PC-9 (cell line): ENCODE data around the gene UGT1A10. TPM values are rescaled to one million over a fixed set of nuclear protein-coding genes. Genes with fewer than 3 reads are reported as not detected.

Experiments
- BruUV-seq: library from RNA; stranded (reverse); fragments of 400-500 nt; replicated peaks from 2 replicates; lab custom pipeline; 2021; lab: Mats Ljungman, UMichigan
- CTCF ChIA-PET: fragments of 300-600 bp; sonication (Branson Sonifier 250); formaldehyde crosslinking; loops from one replicate; lab custom pipeline; 2022; ENCODE audit warnings: antibody characterized with exemption; lab: Charles Lee
- POLR2A ChIA-PET: fragments of 300-600 bp; sonication (Branson Sonifier 250); formaldehyde crosslinking; loops from one replicate; lab custom pipeline; 2022; ENCODE audit warnings: antibody characterized with exemption; ENCODE audit not compliant: unreplicated experiment; lab: Charles Lee
- DNase-seq, 2 experiments: peaks; one replicate each; pipeline versions ENCODE4 v3.0.0 to v3.0.0-alpha.2; 2015 to 2022; ENCODE audit warnings: mixed read lengths in 1 of 2
- H2AFZ ChIP-seq: fragments of 200-600 bp; sonication (generic); 2 replicates; pipeline ENCODE4 v1.8.1; 2017; ENCODE audit warnings: antibody characterized with exemption
- H3F3A ChIP-seq: fragments of 200-600 bp; sonication (generic); 2 replicates; pipeline ENCODE4 v1.8.1; 2017; ENCODE audit warnings: antibody characterized with exemption, mild to moderate bottlenecking, low read depth; ENCODE audit not compliant: insufficient read depth
- H3K27ac ChIP-seq: fragments of 200-600 bp; sonication (generic); 2 replicates; pipeline ENCODE4 v1.6.1; 2016; ENCODE audit warnings: mixed run types
- H3K27me3 ChIP-seq: fragments of 200-600 bp; sonication (generic); 2 replicates; pipeline ENCODE4 v1.6.1; 2016; ENCODE audit warnings: low read depth, mixed run types; ENCODE audit not compliant: insufficient read depth
- H3K36me3 ChIP-seq: fragments of 200-600 bp; sonication (generic); 2 replicates; pipeline ENCODE4 v1.6.1; 2016; ENCODE audit warnings: low read depth, mixed run types
- H3K4me1 ChIP-seq: fragments of 200-600 bp; sonication (generic); replicated peaks from 2 replicates; pipeline ENCODE4 v1.6.1; 2016; ENCODE audit warnings: mixed run types; ENCODE audit not compliant: insufficient read depth
- H3K4me2 ChIP-seq: fragments of 200-600 bp; sonication (generic); 2 replicates; pipeline ENCODE4 v1.6.1; 2017; ENCODE audit warnings: mixed run types
- H3K4me3 ChIP-seq: fragments of 200-600 bp; sonication (generic); 2 replicates; pipeline ENCODE4 v1.6.1; 2016; ENCODE audit warnings: mixed run types
- H3K79me2 ChIP-seq: fragments of 200-600 bp; sonication (generic); 2 replicates; pipeline ENCODE4 v1.6.1; 2017; ENCODE audit warnings: low read depth, mixed run types
- H3K9me2 ChIP-seq: fragments of 200-600 bp; sonication (generic); 2 replicates; pipeline ENCODE4 v1.8.1; 2017; ENCODE audit warnings: mild to moderate bottlenecking; ENCODE audit not compliant: insufficient read depth
- H3K9me3 ChIP-seq: fragments of 200-600 bp; sonication (generic); 2 replicates; pipeline ENCODE4 v1.8.1; 2016; ENCODE audit warnings: low read depth; ENCODE audit not compliant: insufficient read depth
- H4K20me1 ChIP-seq: fragments of 200-600 bp; sonication (generic); 2 replicates; pipeline ENCODE4 v1.8.1; 2017; ENCODE audit not compliant: insufficient read depth
- EZH2 ChIP-seq: fragments of 200-600 bp; sonication (generic); IDR thresholded peaks from 2 replicates; pipeline ENCODE4 v1.8.0; 2017; ENCODE audit warnings: antibody characterized with exemption, low read depth
- intact Hi-C: fragments of 100-400 bp; cut with micrococcal nuclease; formaldehyde crosslinking; loops from one replicate; pipeline ENCODE4 v1.10.0; 2022; ENCODE audit not compliant: unreplicated experiment
- total RNA-seq: library from RNA; stranded (reverse); gene quantifications from 2 replicates; pipeline ENCODE4 v1.2.3, GENCODE V29; 2021
- TF ChIP-seq, protein P1 (sequence below): fragments of 200-600 bp; sonication (generic); conservative IDR thresholded peaks from 2 replicates; pipeline ENCODE4 v1.6.1; 2017; ENCODE audit warnings: mixed run types, antibody characterized with exemption, mild to moderate bottlenecking, moderate library complexity

UGT1A10 gene
- total RNA-seq, 1 experiment from 2014 or later, result not detected

DNA sequence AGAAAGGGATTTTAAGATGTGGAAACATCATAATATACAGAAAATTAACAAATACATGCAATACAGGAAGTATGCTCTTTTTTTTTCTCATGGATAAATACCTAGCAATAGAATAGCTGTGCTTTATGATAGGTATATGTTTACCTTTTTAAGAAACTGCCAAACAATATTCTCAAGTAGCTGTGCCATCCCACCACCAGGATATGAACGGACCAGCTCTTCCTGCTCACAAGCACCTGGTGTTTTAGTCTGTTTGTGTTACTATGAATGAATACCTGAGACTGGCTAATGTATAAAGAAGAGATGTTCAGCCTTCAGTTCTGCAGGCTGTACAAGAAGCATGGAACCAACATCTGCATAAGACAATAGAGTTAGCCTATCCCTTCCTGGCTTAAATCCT is 38.7 kb upstream of the UGT1A10 start:
- no peak overlapping the region; the same call in 1 of the 2 replicates for H2AFZ ChIP-seq
- intact Hi-C loops, result no loop called here
- CTCF ChIA-PET, result no interaction called here

DNA sequence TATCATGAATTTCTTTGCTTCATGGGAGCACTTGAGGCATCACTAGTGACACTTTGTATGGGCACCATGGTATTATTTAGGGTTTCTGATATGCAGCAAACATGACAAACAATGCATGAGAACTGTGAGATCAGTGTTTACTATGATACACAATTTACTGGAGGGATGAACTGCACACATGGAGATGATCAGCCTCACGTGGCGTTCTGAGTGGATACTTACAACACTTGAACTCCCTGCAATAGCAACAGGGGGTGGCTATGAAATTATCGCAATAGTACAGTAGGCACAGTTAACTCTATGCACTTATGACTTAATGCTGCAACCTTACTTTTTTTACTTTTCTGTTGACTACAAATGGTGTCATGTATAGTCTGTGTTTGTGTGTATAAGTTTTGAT is 37.3 kb upstream of the UGT1A10 start:
- CTCF ChIA-PET, result no interaction called here
- Histone ChIP-seq H3K79me2 (no peaks in the 10 kb centered on the region), H3K36me3 (no peaks in the 10 kb centered on the region), H3F3A (no peaks in the 10 kb centered on the region), H3K27ac (no peak overlapping the region), H3K4me3 (no peak overlapping the region), H3K9me3 (peaks cover 6% of the 10 kb centered on the region; the same call in 1 of the 2 replicates), H3K4me1 (peaks cover 17% of the 10 kb centered on the region), H2AFZ (no peak overlapping the region), H3K9me2 (no peaks in the 10 kb centered on the region), H3K4me2 (no peak overlapping the region), H4K20me1 (no peaks in the 10 kb centered on the region), H3K27me3 (no peaks in the 10 kb centered on the region)
- DNase-seq, result no peak
- BruUV-seq, result no TSS peak
- POLR2A ChIA-PET, result no interaction called here
- TF ChIP-seq EZH2, result no peak
- TF ChIP-seq, protein P1, sequence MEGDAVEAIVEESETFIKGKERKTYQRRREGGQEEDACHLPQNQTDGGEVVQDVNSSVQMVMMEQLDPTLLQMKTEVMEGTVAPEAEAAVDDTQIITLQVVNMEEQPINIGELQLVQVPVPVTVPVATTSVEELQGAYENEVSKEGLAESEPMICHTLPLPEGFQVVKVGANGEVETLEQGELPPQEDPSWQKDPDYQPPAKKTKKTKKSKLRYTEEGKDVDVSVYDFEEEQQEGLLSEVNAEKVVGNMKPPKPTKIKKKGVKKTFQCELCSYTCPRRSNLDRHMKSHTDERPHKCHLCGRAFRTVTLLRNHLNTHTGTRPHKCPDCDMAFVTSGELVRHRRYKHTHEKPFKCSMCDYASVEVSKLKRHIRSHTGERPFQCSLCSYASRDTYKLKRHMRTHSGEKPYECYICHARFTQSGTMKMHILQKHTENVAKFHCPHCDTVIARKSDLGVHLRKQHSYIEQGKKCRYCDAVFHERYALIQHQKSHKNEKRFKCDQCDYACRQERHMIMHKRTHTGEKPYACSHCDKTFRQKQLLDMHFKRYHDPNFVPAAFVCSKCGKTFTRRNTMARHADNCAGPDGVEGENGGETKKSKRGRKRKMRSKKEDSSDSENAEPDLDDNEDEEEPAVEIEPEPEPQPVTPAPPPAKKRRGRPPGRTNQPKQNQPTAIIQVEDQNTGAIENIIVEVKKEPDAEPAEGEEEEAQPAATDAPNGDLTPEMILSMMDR, result no peak
- intact Hi-C loops, result no loop called here

More for the DNA sequence above, 38.7 kb upstream of the UGT1A10 start:
- no peaks in the 10 kb centered on the region for H3F3A ChIP-seq
- H3K4me3 ChIP-seq, result no peak overlapping the region
- H3K9me2 ChIP-seq, result no peaks in the 10 kb centered on the region
- TF ChIP-seq EZH2, result no peak
- TF ChIP-seq, protein P1, result no peak
- no peaks in the 10 kb centered on the region for H4K20me1 ChIP-seq
- H3K79me2 ChIP-seq, result no peaks in the 10 kb centered on the region
- POLR2A ChIA-PET, result interaction anchor here (0.6 to 0.7 kb wide), 2 partner anchors 39 to 109 kb away, joined by 6 read pairs; partner anchors contain the start of gene UGT1A10
- H3K27ac ChIP-seq, result no peak overlapping the region
- peaks cover 17% of the 10 kb centered on the region for H3K4me1 ChIP-seq
- no peak for DNase-seq
- peaks cover 4% of the 10 kb centered on the region; the same call in 1 of the 2 replicates for H3K9me3 ChIP-seq
- no TSS peak for BruUV-seq
- no peaks in the 10 kb centered on the region for H3K36me3 ChIP-seq
- H3K4me2 ChIP-seq, result peak overlapping the region; percentile 5
- H3K27me3 ChIP-seq, result no peaks in the 10 kb centered on the region

DNA sequence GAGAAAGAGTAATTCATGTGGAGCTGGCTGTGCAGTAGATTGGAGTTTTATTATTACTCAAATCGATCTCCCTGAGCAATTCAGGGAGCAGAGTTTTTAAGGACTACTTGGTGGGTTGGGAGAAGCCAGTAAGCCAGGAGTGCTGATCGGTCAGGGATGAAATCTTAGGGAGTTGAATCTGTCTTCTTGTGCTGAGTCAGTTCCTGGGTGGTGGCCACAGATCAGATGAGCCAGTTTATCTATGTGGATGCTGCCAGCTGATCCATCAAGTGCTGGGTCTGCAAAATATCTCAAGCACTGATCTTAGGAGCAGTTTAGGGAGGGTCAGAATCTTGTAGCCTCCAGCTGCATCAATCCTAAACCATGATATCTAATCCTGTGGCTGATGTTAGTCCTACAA is 35.9 kb upstream of the UGT1A10 start:
- H3F3A ChIP-seq, result no peaks in the 10 kb centered on the region
- no peak for TF ChIP-seq EZH2
- TF ChIP-seq, protein P1, result no peak
- no peaks in the 10 kb centered on the region for H4K20me1 ChIP-seq
- H3K79me2 ChIP-seq, result no peaks in the 10 kb centered on the region
- H3K4me2 ChIP-seq, result no peak overlapping the region
- H3K9me2 ChIP-seq, result no peaks in the 10 kb centered on the region
- POLR2A ChIA-PET, result no interaction called here
- CTCF ChIA-PET, result no interaction called here
- H2AFZ ChIP-seq, result no peak overlapping the region
- H3K9me3 ChIP-seq, result peaks cover 6% of the 10 kb centered on the region; the same call in 1 of the 2 replicates
- no peaks in the 10 kb centered on the region for H3K36me3 ChIP-seq
- BruUV-seq, result no TSS peak
- DNase-seq, result peak in 1 of 2 experiments; percentile 34
- no peak overlapping the region for H3K4me3 ChIP-seq
- H3K4me1 ChIP-seq, result peaks cover 17% of the 10 kb centered on the region
- no peak overlapping the region for H3K27ac ChIP-seq
- intact Hi-C loops, result no loop called here
- H3K27me3 ChIP-seq, result no peaks in the 10 kb centered on the region
